GM18870 (cell line): ENCODE data around the gene LRCOL1.

Experiments
- ATAC-seq: cut with Tn5 transposase; IDR thresholded peaks from one replicate; pipeline ENCODE4 v1.9.1; 2021; ENCODE audit warnings: moderate library complexity; ENCODE audit not compliant: unreplicated experiment

Gene LRCOL1

DNA sequence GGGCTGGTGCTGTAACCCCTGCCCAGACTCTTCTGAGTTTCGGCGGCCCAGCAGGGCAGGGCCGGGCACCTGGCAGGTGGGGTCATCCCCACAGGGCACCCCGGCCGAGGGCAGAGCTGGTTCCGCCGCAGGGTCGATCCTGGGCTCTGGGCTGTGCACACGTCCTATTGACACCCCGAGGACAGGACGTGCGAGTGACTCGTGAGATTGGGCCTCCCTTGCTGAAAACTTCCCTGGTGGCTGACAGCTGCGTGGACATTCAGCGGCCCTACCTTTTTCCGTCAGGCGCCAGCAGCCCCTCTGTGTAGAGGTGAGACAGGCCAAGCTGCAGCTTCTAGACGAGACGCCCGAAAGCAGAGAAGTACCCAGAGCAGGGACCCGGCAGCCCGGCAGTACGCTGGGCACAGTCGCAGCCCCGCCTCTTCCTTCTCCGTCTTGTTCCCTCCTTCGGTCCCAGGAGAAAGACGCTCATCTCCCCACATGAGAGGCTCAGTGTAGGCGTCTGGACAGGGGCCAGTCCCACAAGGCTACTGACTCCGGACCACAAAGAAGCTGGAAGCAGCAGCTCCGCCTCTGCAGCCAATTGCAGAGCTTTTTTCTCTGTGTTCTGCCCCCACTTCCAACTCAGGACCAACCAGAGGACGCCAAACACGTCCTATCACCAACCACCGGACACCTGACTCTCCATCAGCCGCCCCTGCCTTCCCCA, at the start of gene LRCOL1:
TSS of gene LRCOL1 (minus strand) at position 532 of the 709 bp plus-strand sequence. CDS start 4,331 bp downstream, outside the sequence.
- ATAC-seq: no peak

- no peak for ATAC-seq
Observed at GRCh38 chr12:132660052-132660451, 49.7 kb upstream of the LRCOL1 start.

DNA sequence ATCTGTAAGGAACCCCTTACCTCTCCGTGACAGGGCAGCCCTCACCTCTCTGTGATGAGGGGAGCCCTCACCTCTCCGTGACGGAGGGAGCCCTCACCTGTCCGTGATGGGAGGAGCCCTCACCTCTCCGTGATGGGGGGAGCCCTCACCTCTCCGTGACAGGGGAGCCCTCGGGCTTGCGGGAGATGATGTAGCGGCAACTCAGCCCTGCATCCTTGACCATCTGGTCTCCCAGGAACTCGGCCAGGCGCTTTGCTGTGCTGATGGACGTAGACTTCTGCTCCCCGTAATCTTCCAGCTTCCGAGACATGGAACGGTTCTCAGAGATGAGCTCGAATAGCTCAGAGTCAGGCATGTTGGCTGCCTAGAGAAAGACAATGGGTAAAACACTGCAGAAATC, 48.8 kb upstream of the LRCOL1 start:
- ATAC-seq: no peak

GRCh38 chr12:132658149-132658894, 47.9 kb upstream of the LRCOL1 start:
- ATAC-seq: no peak

GRCh38 chr12:132657004-132657727, 46.8 kb upstream of the LRCOL1 start:
- no peak for ATAC-seq

DNA sequence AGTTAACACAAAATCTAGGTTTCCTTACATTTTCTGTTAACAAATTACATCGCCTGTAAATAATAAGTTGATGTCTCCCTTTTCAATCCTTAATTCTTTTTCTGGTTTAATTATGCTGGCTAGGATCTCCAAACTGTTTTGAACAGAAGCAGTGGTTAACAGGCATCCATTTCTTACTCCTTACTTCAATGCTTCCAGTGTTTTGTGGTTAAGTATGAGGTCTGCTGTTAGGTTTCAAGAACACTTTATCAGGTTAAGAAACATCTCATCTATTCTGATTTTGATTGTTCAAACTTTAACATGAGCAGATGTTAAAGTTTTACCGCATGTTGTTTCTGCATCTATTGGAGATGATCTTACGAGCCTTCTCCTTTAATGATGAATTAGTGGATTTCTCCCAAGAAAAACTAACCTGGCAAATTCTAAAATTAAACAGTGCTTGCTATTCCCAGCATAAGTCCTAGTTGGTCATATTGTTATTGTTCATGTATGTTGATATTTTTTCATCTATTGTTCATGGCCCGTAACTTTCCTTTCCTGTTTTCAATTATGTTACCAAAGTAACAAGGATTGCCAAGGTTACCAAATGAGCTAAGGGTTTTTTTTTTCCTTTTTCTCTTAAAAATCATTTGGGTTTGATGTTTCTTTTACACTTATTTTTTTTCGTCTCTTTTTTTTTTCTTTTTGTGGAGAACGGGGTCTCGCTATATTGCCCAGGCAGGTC, 43.3 kb upstream of the LRCOL1 start:
- no peak for ATAC-seq

- no peak for ATAC-seq
Observed at GRCh38 chr12:132651444-132652100, 41.2 kb upstream of the LRCOL1 start.

DNA sequence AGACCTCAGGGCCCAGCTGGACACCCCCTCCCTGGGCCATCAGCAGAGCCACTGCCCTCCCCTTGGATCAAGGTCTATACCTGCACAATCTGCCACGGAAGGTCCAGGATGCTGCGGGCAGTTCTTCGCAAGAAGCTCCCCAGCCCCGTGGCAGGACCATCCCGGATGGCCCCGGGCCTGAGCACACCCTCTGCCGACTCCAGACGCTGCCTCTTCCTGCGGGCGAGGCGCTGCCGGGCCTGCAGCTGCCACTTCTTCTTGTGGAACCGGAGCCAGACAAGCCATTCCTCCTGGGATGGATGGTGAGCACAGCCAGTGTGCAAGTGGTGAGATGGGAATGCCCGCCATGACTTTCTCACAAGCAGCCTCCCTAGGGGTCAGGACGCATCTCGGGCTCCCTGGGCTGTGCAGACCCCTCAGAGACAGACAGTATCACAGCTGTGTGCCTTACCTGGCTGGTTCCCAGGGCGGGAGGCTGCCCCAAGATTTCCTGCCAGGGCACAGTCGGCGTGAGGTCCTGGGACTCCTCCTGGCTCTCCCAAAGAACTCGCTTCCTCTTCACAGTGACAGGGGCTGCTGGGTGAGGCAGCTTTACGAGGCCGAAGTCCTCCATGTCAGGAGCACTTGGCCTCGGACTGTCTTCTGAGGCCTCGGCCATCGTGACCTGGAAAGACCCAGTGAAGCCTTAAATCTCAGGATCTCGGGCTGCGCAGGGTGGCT, 39.0 kb upstream of the LRCOL1 start:
- no peak for ATAC-seq

GRCh38 chr12:132648616-132649225, 38.3 kb upstream of the LRCOL1 start:
- no peak for ATAC-seq

DNA sequence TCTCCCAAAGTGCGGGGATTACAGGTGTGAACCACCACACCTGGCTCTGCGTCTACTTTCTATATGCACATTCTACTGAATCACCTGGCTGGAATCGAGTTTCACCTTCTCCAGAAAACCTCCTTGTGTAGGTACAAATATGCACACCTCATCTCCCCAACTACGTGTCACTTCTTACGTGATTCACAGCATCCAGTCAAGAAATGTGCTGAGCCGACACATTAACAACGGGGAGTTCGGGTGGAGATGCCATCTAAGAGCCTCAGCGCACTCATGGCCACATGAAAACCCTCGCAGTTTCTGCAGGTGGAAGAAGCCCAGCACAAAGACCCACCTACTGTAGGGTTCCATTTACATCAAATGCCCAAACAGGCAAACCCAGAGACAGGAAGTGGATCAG, 37.5 kb upstream of the LRCOL1 start:
- no peak for ATAC-seq

DNA sequence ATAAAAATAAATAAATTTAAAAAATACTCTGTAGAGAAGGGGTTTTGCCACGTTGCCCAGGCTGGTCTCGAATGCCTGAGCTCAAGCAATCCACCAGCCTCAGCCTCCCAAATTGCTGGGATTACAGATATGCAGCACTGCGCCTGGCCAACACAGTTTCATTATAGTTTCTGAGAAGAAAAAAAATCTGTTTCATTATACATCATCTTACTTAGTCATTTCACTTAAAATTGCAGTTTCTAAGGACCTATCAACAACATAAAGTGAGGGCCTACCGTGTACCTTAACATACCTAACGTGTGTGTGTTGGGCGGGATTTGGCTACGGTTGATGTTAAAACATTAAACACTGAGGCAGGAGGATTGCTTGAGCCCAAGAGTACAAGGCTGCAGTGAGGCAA, 36.5 kb upstream of the LRCOL1 start:
- no peak for ATAC-seq

GRCh38 chr12:132642846-132643835, 32.8 kb upstream of the LRCOL1 start:
- ATAC-seq: no peak

GRCh38 chr12:132641811-132642650, 31.6 kb upstream of the LRCOL1 start:
- ATAC-seq: no peak

DNA sequence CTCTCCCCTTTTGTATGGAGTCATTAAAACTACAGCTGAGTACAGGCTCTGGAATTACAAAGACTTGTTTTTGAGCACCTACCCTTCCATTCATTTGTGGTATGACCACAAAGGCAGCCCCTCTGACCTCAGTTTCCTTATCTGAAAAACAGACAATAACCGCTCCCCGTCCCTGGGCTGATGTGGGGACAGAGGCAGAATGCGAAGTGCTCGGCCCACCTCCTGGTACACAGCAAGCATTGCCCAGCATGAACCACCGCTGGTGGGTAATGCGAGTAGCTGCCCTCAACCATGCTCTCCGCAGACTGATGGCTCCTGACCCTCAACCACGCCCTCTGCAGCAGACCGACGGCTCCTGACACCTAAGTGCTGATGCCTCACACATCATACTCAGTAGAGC, 30.6 kb upstream of the LRCOL1 start:
- no peak for ATAC-seq

DNA sequence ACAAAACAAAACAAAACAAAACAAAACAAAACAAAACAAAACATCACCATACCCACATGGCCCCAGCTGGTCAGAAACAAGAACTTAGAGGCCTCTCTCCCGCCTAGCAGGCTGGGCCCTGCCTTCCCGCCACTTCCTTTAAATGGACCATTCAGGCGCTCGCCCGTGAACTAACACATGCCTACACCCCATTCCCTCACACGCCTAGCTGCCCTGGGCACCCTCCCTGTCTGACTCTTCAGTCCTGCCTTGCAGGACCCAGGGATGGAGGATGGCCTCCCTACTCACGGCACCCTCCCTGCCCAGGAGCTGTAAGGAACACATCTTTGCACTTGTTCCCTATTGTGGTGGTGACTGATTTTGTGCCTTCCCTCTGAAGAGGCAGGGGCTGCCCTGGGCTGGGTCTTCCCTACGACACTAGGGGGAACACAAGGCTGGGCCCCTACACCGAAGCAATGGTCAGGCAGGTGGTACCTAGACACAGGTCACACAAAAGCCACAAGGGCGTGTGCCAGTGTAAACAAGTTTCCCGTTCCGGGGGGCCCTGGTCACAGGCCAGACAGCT, 29.7 kb upstream of the LRCOL1 start:
- no peak for ATAC-seq

GRCh38 chr12:132638541-132639408, 28.4 kb upstream of the LRCOL1 start:
- no peak for ATAC-seq
